ENCODE data around the gene FIBCD1. TPM values are rescaled to one million over a fixed set of nuclear protein-coding genes. Genes with fewer than 3 reads are reported as not detected.

Gene FIBCD1
- total RNA-seq, 1 experiment from 2014 or later: 7.1 TPM

- H4K20me1 ChIP-seq (ENCODE audit: control insufficient read depth, insufficient read depth, insufficient read length): no peaks in the 10 kb centered on the region
- H3K4me2 ChIP-seq (ENCODE audit: insufficient read depth, insufficient read length, low read length): no peak overlapping the region
- Mint-ChIP-seq H3K36me3 (ENCODE audit: insufficient read depth in 1 of 3, low read depth in 3 of 3) (no peaks in the 10 kb centered on the region; a peak in 1 of 7 replicates), H3K4me1 (peaks cover 15 to 25% of the 10 kb centered on the region in 2 experiments), H3K9me3 (peaks cover 6 to 9% of the 10 kb centered on the region in 2 experiments), H3K27ac (no peak overlapping the region), H3K4me3 (no peak overlapping the region), H3K27me3 (ENCODE audit: low read depth) (peaks cover 62% of the 10 kb centered on the region)
- H3K27ac ChIP-seq (ENCODE audit: insufficient read length, low read depth, low read length): no peak overlapping the region
- H3K79me2 ChIP-seq (ENCODE audit: insufficient read depth, low read length): no peaks in the 10 kb centered on the region
- H3K23me2 ChIP-seq (ENCODE audit: insufficient read length, low read depth, low read length, poor library complexity, severe bottlenecking): peaks cover 3% of the 10 kb centered on the region
- H3K56ac ChIP-seq (ENCODE audit: insufficient read length, low read depth, low read length): no peak overlapping the region
- H2BK12ac ChIP-seq (ENCODE audit: insufficient read length, low read depth, low read length): no peak overlapping the region
- H3K18ac ChIP-seq (ENCODE audit: insufficient read length, low read depth, low read length): no peak overlapping the region
- WGBS (ENCODE audit: extremely low coverage, insufficient read length, low lambda C conversion rate): no CpG with 5 or more reads among the region's 9 CpGs
- no peak overlapping the region for H2BK15ac ChIP-seq (ENCODE audit: low read depth, low read length)
- no peaks in the 10 kb centered on the region for H3K4me1 ChIP-seq (ENCODE audit: insufficient read depth, low read length)
- H2BK5ac ChIP-seq (ENCODE audit: insufficient read length, low read length): no peak overlapping the region
- no peak overlapping the region for H3K4ac ChIP-seq (ENCODE audit: low read depth, low read length)
- H3K9ac ChIP-seq (ENCODE audit: extremely low read depth, insufficient read length, low read length): no peak overlapping the region
- H3T11ph ChIP-seq (ENCODE audit: low read length): no peak overlapping the region
- TF ChIP-seq, protein P1, sequence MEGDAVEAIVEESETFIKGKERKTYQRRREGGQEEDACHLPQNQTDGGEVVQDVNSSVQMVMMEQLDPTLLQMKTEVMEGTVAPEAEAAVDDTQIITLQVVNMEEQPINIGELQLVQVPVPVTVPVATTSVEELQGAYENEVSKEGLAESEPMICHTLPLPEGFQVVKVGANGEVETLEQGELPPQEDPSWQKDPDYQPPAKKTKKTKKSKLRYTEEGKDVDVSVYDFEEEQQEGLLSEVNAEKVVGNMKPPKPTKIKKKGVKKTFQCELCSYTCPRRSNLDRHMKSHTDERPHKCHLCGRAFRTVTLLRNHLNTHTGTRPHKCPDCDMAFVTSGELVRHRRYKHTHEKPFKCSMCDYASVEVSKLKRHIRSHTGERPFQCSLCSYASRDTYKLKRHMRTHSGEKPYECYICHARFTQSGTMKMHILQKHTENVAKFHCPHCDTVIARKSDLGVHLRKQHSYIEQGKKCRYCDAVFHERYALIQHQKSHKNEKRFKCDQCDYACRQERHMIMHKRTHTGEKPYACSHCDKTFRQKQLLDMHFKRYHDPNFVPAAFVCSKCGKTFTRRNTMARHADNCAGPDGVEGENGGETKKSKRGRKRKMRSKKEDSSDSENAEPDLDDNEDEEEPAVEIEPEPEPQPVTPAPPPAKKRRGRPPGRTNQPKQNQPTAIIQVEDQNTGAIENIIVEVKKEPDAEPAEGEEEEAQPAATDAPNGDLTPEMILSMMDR (conservative IDR thresholded peaks at IDR 0.05): no peak
- H3K79me1 ChIP-seq (ENCODE audit: insufficient read depth, low read depth, low read length, poor library complexity, severe bottlenecking): no peaks in the 10 kb centered on the region
- no peak overlapping the region for H2AK5ac ChIP-seq (ENCODE audit: insufficient read length, low read length)
- H4K8ac ChIP-seq (replicated peaks; ENCODE audit: insufficient read length, low read depth, low read length): no peak overlapping the region
- no peak overlapping the region for H2AFZ ChIP-seq (ENCODE audit: low read length)
- H3K14ac ChIP-seq (ENCODE audit: insufficient read depth, low read length): no peak overlapping the region
- DNase-seq: no peak
- no peak overlapping the region for H4K5ac ChIP-seq (ENCODE audit: insufficient read length, low read depth, low read length)
- H2BK120ac ChIP-seq (ENCODE audit: low read depth, low read length, poor library complexity, severe bottlenecking): no peak overlapping the region
- no peak overlapping the region for H2BK20ac ChIP-seq (ENCODE audit: low read depth, low read length, poor library complexity, severe bottlenecking)
- H3K23ac ChIP-seq (ENCODE audit: insufficient read length, low read depth, low read length): no peak overlapping the region
- H3K27me3 ChIP-seq (ENCODE audit: insufficient read depth, low read length): peaks cover 7% of the 10 kb centered on the region; the same call in 1 of the 2 replicates
- no peak overlapping the region for H4K91ac ChIP-seq (ENCODE audit: insufficient read length, low read depth, low read length)
- H3K9me3 ChIP-seq (ENCODE audit: control insufficient read depth, low read depth, low read length): no peaks in the 10 kb centered on the region
Measured at GRCh38 chr9:130945173-130945572, 6.1 kb upstream of the FIBCD1 start.

All from H9 (cell line).